GM21717 (cell line): ENCODE results near the gene PRAMEF1.
"Not testable (repeated sequence)": the region's sequence is repeated elsewhere in the genome, so short reads cannot be mapped to it uniquely, and the experiment has no call there.

Experiments
- ATAC-seq: cut with Tn5 transposase; IDR thresholded peaks from one replicate; pipeline ENCODE4 v1.9.1; 2021; ENCODE audit warnings: mild to moderate bottlenecking, moderate library complexity; ENCODE audit not compliant: unreplicated experiment

Gene PRAMEF1, protein sequence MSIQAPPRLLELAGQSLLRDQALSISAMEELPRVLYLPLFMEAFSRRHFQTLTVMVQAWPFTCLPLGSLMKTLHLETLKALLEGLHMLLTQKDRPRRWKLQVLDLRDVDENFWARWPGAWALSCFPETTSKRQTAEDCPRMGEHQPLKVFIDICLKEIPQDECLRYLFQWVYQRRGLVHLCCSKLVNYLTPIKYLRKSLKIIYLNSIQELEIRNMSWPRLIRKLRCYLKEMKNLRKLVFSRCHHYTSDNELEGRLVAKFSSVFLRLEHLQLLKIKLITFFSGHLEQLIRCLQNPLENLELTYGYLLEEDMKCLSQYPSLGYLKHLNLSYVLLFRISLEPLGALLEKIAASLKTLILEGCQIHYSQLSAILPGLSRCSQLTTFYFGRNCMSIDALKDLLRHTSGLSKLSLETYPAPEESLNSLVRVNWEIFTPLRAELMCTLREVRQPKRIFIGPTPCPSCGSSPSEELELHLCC

DNA sequence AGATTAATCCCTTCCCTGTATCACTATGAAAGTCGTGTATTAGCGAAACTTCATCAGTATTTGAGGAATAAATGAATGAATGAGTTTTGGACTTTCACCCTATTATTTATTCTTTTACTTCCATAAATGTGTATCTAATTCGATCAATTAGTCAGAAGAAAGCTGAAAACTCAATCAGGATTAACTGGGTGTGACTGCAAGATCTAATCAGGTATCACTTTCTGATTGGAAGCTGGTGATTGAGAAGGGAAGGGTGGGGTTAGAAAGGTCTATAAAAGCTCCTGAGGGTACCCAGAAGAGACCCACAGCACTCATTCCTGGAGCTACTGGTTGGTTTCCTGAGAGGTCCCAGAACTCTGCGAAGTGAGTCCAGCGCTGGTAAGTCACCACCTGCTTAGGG, at the start of gene PRAMEF1:
Gene PRAMEF1 (plus strand): TSS at position 301 of the 400 bp plus-strand sequence. CDS start 1,831 bp downstream, outside the sequence.
- ATAC-seq, result not testable (repeated sequence)

DNA sequence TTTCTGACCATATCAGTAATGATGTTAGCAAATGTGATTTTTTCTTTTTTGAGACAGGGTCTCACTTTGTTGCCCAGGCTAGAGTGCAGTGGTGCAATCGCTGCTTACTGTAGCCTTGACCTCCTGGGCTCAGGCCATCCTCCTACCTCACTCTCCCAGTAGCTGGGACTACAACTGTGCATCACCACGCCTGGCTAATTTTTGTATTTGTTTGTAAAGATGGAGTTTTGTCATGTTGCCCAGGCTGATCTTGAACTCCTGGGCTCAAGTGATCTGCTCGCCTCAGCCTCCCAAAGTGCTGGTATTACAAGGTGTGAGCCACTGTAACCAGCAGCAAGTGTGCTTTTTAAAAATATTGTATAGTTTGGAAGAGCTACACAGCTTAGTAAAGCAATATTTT, 49.3 kb upstream of the PRAMEF1 start:
- ATAC-seq, result no peak

DNA sequence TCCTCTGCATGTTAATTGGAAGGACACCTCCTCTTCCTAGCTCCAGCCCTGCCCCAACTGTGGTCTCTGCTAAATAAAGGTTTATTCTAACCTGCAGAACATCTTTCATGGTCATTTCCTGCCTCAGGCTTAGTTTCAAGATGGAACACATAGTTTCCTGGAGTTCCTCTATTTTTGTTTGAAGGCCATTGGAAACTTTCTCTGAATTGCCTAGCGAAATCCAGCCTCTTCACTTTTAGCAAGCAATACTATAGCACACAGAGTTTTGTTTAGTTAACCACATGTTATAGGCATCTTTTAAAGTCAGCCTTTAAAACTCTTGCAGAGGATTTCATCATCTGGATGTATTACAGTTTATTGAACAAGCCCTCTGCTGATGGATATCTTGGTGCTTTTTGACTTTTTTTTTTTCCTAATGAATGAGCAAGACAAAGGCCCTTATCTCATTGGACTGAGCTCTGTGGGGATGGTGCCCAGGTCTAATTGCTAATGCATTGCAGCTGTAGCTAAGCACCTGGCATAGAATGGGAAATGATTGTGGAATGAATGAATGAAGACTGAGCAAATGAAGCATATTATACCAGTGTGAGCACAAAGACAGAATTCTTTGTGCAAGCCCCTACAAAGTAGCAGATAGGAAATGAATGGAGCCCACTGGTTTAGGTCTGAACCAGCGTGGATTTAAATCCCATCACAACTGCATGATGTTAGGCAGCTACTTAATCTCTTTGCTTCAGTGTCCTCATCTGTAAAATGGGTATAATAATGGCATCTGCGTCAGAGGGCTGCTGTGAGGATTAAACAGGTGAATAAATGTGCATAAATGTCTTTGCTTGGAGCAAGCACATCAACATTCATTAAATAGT, 45.8 kb upstream of the PRAMEF1 start:
- no peak for ATAC-seq

DNA sequence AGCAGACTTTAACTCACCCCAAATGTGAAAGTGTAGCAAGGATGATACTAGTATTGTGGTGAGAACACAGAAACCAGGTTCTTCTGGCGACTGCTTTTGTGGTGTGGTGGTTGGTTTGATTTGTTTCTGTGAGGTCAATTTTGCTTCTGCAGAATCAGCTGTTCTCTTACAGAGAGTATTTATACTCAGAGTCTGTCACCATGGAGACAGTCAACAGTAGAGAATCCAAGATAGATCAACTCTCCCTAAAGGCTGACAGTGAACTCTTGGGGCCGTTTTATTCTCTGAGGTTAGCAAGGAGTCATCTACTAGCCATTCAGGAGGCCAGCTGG, 45.2 kb upstream of the PRAMEF1 start, which contains the start of gene CFAP107:
Gene CFAP107 (plus strand): TSS at position 209 of the 332 bp plus-strand sequence. CDS start 231 bp downstream, outside the sequence.
- ATAC-seq, result no peak

DNA sequence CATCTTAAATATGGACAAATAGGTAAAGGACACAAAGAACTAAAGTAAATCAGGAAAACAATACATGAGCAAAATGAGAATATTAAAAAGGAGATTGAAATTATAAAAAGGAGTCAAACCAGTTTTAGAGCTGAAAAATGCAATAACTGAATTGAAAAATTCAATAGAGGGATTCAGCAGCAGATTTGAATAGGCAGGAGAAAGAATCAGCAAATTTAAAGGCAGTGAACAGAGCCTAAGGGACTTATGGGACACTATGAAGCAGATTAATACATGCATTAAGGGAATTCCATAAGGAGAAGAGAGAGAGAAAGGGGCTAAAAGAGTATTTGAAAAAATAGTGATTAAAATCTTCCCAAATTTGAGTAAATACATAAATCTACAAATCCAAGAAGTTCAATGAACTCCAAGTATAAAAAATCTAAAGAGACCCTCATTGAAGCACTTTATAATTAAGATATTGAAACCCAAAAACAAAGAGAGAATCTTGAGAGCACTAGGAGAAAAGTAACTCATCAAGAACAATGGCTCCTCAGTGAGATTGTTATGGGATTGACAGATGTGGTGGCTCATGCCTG, 42.3 kb upstream of the PRAMEF1 start:
- ATAC-seq, result no peak

DNA sequence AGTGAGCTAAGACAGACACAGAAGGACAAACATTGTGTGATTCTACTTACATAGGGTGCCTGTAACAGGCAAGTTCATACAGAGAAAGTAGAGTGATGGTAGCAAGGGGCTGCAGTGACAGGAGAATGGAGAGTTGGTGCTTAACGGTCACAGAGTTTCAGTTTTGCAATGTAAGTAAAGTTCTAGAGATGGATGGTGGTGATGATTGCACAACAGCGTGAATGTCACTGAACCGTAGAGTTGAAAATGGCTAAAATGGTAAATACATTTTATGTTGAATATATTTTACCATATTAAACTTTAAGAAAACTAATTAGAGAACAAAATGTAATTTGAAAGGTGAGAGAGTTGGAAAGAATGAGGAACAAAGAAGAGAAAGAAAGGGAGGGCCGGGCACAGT, 36.5 kb upstream of the PRAMEF1 start:
- ATAC-seq, result no peak

DNA sequence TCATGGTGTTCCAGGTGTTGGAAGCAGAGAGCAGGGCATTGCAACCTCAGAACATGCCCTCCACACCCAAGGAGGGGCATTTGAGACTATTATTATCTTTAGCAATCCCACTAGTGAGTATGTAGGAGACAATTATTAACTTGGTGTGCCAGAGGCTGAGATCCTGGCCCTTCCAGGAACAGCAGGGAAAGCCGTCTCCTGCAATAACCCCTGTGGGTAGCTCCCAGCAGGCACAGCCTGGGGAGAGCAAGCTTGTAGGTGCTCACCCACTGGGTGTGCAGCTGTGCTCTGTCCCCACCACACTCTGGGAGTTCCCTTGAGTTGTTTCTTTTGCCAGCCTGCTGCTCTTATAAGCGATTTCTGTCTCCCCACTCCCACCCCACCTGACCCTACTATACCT, 34.9 kb upstream of the PRAMEF1 start:
- no peak for ATAC-seq

DNA sequence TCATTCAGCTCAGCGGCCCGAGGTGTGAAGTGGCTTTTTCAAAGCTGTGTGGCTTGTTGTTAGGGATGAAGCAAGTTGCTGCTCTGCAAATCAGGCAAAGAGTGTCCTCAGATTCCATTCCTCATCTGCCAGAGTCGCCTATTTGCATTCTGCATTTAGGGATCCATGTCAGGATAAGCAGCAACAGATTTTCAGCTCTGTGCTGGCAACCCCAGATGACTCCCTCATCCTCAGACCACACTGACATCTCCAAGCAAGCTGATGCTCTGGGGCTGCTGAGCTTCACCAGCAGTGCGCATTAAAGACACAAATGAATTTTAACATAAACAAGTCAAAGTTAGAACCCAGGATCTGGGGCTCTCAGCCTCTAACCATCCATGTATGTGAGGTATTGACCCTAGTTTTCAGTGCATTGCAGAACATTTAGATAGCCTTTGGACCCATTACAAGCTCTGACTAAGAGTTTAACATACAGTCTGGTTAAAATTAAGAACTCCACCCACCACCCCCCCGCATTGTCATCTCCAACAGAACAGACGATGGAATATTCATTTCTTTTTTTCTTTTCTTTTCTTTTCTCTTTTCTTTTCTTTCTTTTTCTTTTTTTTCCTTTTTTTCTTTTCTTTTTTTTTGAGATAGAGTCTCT, 34.3 kb upstream of the PRAMEF1 start:
- no peak for ATAC-seq

DNA sequence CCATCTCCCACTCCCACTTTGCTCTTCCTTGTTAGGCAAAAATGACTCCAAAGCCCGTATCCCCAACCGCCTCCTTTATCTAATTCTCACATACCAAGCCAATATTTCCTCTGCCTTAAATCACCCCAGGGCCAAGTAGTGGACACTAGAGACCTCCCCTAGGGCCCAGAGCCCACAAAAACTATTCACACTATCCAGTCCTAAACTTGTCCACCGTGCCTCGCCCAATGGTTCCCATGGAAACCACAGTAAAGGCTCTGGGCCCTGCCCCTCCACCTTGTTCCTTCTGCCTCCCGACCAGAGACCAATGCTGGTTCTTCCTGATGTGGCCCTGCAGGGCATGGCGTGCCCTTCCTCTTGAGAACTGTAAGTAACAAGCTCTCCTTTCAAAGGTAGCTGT, 33.4 kb upstream of the PRAMEF1 start:
- no peak for ATAC-seq

DNA sequence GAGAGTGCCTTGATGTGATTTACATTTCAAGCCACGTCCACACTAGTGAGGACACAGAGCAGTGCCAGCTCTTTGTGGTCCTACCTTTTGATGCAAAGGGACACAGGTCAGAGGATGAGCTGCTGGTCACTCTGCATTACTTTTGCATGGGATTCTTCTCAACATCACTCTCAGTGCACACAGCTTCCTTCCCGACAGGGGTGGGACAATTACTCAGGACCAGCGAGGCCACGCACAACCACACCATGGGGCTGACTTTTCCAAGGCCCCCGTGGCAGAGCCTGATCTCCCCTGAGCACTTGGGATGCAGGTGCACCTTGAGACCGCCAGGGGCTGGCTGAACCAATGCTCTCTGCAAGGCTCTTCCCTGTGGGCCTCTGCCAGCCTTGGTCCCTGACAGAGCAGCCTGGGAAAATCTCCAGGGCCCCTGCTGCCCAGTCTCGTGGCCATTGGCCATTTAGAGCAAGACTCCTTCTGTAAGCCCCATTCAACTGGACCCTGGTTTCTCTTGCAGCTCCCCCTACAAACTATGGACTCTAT, 30.9 kb upstream of the PRAMEF1 start:
- no peak for ATAC-seq

DNA sequence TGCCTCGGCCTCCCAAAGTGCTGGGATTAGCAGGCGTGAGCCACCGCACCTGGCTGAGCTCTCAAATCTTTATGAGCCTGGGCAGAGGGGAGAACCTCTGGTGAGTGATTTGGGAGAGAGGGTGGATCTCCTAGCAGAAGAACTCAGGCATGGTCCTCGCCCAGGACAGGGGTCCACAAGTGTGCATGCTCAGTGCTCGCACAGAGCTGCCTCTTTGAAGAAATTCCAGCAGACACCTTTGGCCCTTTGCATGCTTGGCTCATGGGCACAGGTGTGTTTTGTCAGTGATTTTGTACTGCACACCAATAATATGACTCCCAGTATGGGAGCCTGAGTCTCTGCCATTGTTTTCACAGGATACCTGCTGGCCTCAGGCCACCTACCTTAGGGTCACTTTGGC, 29.4 kb upstream of the PRAMEF1 start:
- no peak for ATAC-seq

DNA sequence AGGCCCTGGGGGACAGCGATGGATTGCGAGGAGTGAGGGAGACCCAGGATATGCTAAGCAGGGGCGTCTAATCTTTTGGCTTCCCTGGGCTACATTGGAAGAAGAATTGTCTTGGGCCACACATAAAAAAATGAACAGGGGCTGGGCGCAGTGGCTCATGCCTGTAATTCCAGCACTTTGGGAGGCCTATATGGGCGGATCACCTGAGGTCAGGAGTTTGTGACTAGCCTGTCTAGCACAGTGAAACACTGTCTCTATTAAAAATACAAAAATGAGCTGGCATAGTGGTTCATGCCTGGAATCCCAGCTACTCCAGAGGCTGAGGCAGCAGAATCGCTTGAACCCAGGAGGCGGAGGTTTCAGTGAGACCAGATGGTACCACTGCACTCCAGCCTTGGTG, 28.4 kb upstream of the PRAMEF1 start:
- ATAC-seq, result no peak

DNA sequence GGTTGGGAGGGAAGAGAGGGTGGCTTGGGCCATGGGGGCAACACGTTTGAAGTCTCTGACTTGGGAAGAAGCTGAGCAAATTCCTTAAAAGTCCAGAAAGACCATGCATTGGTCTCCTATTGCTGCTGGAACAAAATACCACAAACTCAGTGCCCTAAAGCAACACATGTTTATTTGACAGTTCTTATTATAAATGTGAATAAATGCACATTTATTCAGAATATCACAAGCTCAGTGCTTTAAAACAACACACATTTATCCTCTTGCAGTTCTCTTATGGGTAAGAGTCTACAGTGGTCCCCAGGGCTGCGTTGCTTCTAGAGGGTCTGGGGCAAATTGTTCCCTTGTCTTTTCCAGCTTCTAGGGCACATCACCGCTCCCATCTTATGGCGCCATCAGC, 27.7 kb upstream of the PRAMEF1 start:
- ATAC-seq, result no peak

DNA sequence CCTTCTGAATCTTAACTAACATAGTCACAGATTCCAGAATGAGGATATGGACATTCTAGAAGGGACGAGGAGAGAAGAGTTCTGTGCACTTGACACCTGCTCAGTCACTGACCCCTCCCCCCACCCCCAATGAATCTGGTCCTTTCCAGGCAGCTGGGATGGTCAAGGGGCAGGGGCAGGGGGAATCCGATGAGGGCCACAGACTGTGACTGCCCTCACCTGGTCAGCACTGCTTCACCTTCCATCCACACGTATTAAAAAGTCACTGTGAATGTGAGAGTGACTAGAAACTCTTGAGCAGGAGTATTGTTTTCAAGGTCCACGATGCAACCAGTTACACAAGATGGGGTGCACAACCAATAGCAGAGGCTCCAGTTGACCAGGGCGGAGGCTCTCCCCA, 27.2 kb upstream of the PRAMEF1 start:
- ATAC-seq, result no peak

DNA sequence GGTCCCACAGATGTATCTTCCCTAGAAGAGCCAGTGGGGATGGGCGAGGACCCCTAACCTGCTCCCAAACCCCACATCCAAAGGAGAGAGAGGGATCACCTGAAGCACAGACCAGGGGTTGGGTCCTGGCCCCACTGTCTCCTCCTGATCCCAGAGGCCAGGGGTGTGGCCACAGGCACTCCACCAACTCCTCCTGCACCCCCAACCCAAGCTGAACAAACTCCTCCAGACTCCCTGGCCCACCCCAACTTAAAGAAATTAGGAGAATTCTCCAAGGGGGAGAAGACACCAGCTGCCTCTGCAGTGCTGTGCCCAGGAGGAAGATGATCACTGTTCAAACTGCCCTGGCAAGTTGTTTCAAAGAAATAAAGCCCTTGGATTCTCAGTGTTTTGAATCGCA, 22.2 kb upstream of the PRAMEF1 start:
- ATAC-seq, result no peak

DNA sequence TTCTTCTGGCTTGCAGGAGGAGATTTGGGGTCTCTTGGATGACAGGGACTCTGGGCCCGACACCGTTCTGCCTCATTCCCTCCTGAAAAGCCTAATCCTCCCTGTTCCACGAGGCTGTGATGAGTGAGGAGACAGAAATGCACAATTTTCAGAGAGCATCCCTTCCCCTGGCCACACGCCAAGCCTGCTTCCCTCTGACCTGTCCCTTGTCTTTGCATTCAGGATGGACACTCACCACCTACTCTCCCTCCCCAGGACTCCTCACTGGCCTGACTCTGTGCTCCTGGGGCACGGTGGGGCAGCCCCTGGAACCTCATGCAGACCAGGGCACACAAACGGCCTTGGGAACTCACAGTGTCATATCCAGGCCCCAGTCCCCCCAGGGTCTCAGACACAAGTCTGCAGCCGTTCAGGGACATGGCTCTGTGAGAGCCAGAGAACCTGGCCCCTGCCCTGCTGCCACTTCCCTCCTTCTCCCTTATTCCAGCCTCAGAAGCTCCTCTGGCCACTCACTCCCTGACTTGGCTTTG, 21.2 kb upstream of the PRAMEF1 start:
- ATAC-seq, result no peak

DNA sequence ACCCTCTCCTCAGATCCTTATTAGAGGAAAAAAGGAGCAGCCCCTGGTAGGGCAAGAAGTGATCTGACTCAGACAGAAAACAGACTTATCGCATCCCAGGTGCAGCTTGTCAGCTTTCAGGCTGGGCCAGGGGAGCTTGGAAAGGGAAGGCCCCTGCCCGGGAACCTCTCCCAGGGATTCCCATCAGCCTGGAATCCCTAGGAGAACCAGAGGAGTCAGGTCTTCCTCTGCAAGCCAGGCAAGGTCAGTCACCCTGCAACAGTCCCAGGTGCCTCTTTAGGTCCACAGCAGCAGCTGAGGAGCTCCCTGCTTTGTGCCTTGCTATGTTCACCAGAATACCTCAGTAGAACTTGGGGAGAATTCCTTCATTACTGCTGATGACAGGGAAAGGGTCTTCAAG, 20.6 kb upstream of the PRAMEF1 start:
- no peak for ATAC-seq

DNA sequence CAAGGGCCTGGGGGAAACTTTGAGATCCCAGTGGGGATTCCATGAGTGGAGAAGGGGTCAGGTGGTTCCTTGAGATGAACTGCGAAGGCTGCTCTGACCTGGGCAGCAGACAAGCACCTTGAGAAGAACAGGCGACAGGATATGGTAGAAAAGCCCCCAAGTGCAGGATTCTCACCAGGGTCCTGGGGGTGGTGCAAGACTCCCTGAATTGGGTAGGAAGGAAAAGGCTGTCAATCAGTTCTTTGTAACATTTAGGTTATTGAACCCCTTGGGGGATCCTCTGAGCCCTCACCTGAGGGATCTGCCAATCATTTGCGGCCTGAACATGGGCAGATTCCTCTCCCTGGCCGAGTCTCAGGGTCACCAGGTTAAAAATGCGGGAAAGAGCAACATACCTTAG, 20.0 kb upstream of the PRAMEF1 start:
- no peak for ATAC-seq

DNA sequence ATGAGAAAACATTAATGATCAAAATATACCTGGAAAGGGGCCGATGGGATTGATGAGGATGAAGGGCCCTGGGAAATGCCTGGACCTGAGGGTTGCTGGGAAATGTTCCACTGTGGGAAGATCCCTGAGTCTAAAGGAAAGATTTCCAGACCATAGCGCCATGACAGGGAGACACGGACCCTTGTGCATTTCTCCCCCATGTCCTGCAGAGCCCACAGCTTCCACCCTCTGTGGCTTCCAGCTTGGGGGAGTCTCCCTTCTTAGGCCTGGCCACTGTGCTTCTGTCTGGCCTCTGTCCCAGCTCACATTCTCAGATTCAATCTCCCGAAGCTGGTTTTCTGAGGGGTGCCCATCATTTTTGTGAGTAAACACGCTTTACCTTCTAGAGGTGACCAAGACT, 18.7 kb upstream of the PRAMEF1 start:
- ATAC-seq, result no peak

DNA sequence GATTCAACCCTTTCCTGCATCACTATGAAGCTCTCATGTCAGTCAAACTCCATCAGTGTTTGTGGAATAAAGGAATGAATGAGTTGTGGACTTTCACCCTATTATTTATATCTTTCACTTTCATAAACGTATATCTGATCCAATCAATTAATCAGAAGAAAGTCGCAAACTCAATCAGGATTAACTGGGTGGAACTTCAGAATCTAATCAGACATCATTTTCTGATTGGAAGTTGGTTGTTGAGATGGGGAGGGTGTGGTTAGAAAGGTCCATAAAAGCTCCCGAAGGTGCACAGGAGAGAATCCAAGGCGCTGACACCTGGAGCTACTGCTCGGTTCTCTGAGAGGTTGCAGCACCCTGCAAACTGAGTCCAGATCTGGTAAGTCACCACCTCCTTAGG, 17.8 kb upstream of the PRAMEF1 start, which contains the start of gene PRAMEF12:
Gene PRAMEF12 (plus strand): TSS at position 301 of the 400 bp plus-strand sequence. CDS start 1,130 bp downstream, outside the sequence.
- no peak for ATAC-seq
